ENCODE measurements around the gene LRRC49.
"Not testable (repeated sequence)": the region's sequence is repeated elsewhere in the genome, so short reads cannot be mapped to it uniquely, and the experiment has no call there.

Gene LRRC49

GRCh38 chr15:71042356-71042922 is 149.8 kb downstream of the LRRC49 start:
- no peak for TF ChIP-seq CTCF (IDR thresholded peaks at IDR 0.05; ENCODE audit: low read depth, low read length)
- DNase-seq (ENCODE audit: low read depth in 2 of 2) = no peak
- H3K4me3 ChIP-seq (replicated peaks in 1 of 2; ENCODE audit: low read depth in 2 of 2, low read length in 2 of 2) = no peak overlapping the region

- no peak for TF ChIP-seq CTCF (IDR thresholded peaks at IDR 0.05; ENCODE audit: low read depth, low read length)
- peak in 1 of 2 donors; percentile 53 for DNase-seq (ENCODE audit: low read depth in 2 of 2)
- H3K4me3 ChIP-seq (replicated peaks in 1 of 2; ENCODE audit: low read depth in 2 of 2, low read length in 2 of 2) = no peak overlapping the region
These were observed 150.7 kb downstream of the LRRC49 start for GRCh38 chr15:71043373-71043772.

- peak; percentile 50 to 80 for DNase-seq (ENCODE audit: low read depth in 2 of 2)
- H3K4me3 ChIP-seq (replicated peaks in 1 of 2; ENCODE audit: low read depth in 2 of 2, low read length in 2 of 2) = no peak overlapping the region
- TF ChIP-seq CTCF (IDR thresholded peaks at IDR 0.05; ENCODE audit: low read depth, low read length) = no peak
These were observed 151.4 kb downstream of the LRRC49 start for GRCh38 chr15:71044006-71044405.

- not testable (repeated sequence) for H3K4me3 ChIP-seq (replicated peaks in 1 of 2; ENCODE audit: low read depth in 2 of 2, low read length in 2 of 2); DNase-seq (ENCODE audit: low read depth in 2 of 2)
These were observed 153.5 kb downstream of the LRRC49 start for GRCh38 chr15:71046146-71046545.

GRCh38 chr15:71048913-71049675 is 156.5 kb downstream of the LRRC49 start:
- no peak for TF ChIP-seq CTCF (IDR thresholded peaks at IDR 0.05; ENCODE audit: low read depth, low read length)
- peak; percentile 95 to 96 for DNase-seq (ENCODE audit: low read depth in 2 of 2)

GRCh38 chr15:71049706-71050422 is 157.2 kb downstream of the LRRC49 start:
- H3K4me3 ChIP-seq (replicated peaks in 1 of 2; ENCODE audit: low read depth in 2 of 2, low read length in 2 of 2) = no peak overlapping the region
- DNase-seq (ENCODE audit: low read depth in 2 of 2) = peak; percentile 47 to 62
- TF ChIP-seq CTCF (IDR thresholded peaks at IDR 0.05; ENCODE audit: low read depth, low read length) = no peak

More at GRCh38 chr15:71048913-71049675, 156.5 kb downstream of the LRRC49 start:
- H3K4me3 ChIP-seq (replicated peaks in 1 of 2; ENCODE audit: low read depth in 2 of 2, low read length in 2 of 2) = no peak overlapping the region

- no peak overlapping the region for H3K4me3 ChIP-seq (replicated peaks in 1 of 2; ENCODE audit: low read depth in 2 of 2, low read length in 2 of 2)
- no peak for TF ChIP-seq CTCF (IDR thresholded peaks at IDR 0.05; ENCODE audit: low read depth, low read length)
- DNase-seq (ENCODE audit: low read depth in 2 of 2) = no peak
These were observed 157.8 kb downstream of the LRRC49 start for GRCh38 chr15:71050461-71050860.

All from cardiac fibroblast (primary cell).